Skeletal muscle cell (primary cell): ENCODE data around the gene MYO1H.
"Not testable (repeated sequence)": the region's sequence is repeated elsewhere in the genome, so short reads cannot be mapped to it uniquely, and the experiment has no call there.

ENCODE experiments used
- DNase-seq: peaks from one replicate; pipeline ENCODE4 v3.0.0-alpha.2; 2010; ENCODE audit warnings: low read depth
- H3K4me3 ChIP-seq: 2 replicates; pipeline ENCODE4 v1.5.1; 2011; ENCODE audit warnings: low read depth, mild to moderate bottlenecking, control low read depth, low read length, moderate library complexity

The MYO1H gene

GRCh38 chr12:109347589-109347988, at the start of gene MYO1H:
TSS of gene MYO1H (plus strand) at chr12:109347900. CDS start at chr12:109347961, 61 bp downstream.
- no peak within 1 kb of the TSS for H3K4me3 ChIP-seq
- no peak for DNase-seq

- H3K4me3 ChIP-seq = no peak overlapping the region
- no peak for DNase-seq
Measured at GRCh38 chr12:109299849-109300248, 47.9 kb upstream of the MYO1H start.

- H3K4me3 ChIP-seq = no peak overlapping the region
- DNase-seq = no peak
Measured at GRCh38 chr12:109301643-109302168, 46.0 kb upstream of the MYO1H start.

GRCh38 chr12:109302358-109302757, 45.3 kb upstream of the MYO1H start:
- H3K4me3 ChIP-seq = no peak overlapping the region
- DNase-seq = no peak

- no peak overlapping the region for H3K4me3 ChIP-seq
- DNase-seq = no peak
Measured at GRCh38 chr12:109302770-109303169, 44.9 kb upstream of the MYO1H start.

GRCh38 chr12:109304485-109304884, 43.2 kb upstream of the MYO1H start:
- no peak overlapping the region for H3K4me3 ChIP-seq

GRCh38 chr12:109305547-109305946, 42.2 kb upstream of the MYO1H start:
- no peak overlapping the region for H3K4me3 ChIP-seq
- DNase-seq = no peak

More at GRCh38 chr12:109304485-109304884, 43.2 kb upstream of the MYO1H start:
- DNase-seq = no peak

- no peak for DNase-seq
- no peak overlapping the region for H3K4me3 ChIP-seq
Measured at GRCh38 chr12:109307051-109307450, 40.6 kb upstream of the MYO1H start.

- no peak for DNase-seq
- peak within 1 kb of the TSS; percentile 8 for H3K4me3 ChIP-seq
Measured at GRCh38 chr12:109308534-109309380, 38.9 kb upstream of the MYO1H start, which contains the start of gene FOXN4. TSS of gene FOXN4 (minus strand) at chr12:109309284. CDS start at chr12:109308321, 963 bp downstream.

GRCh38 chr12:109309381-109310246, 38.1 kb upstream of the MYO1H start:
- DNase-seq = no peak
- H3K4me3 ChIP-seq = peak overlapping the region; percentile 8

GRCh38 chr12:109310247-109311125, 37.2 kb upstream of the MYO1H start:
- DNase-seq = no peak
- no peak overlapping the region for H3K4me3 ChIP-seq

GRCh38 chr12:109321294-109321693, 26.4 kb upstream of the MYO1H start:
- not testable (repeated sequence) for DNase-seq, H3K4me3 ChIP-seq

GRCh38 chr12:109329003-109329402, 18.7 kb upstream of the MYO1H start:
- no peak for DNase-seq
- H3K4me3 ChIP-seq = no peak overlapping the region

GRCh38 chr12:109329686-109330085, 18.0 kb upstream of the MYO1H start:
- no peak for DNase-seq
- no peak overlapping the region for H3K4me3 ChIP-seq

- H3K4me3 ChIP-seq = no peak overlapping the region
- no peak for DNase-seq
Measured at GRCh38 chr12:109330282-109331230, 17.1 kb upstream of the MYO1H start.

GRCh38 chr12:109331301-109331952, 16.3 kb upstream of the MYO1H start:
- no peak for DNase-seq
- no peak overlapping the region for H3K4me3 ChIP-seq

- DNase-seq = no peak
- H3K4me3 ChIP-seq = no peak overlapping the region
Measured at GRCh38 chr12:109334887-109335286, 12.8 kb upstream of the MYO1H start.

- DNase-seq = no peak
- no peak overlapping the region for H3K4me3 ChIP-seq
Measured at GRCh38 chr12:109336593-109336992, 11.1 kb upstream of the MYO1H start.
